Gastrocnemius medialis (tissue), 4 donors: ENCODE results near the gene RTL9.

Source experiments
- CTCF ChIP-seq, 5 experiments: fragments of 450-650 bp in 3 of 5; fragments of 200-600 bp in 2 of 5; sonication (generic) in 2 of 5; IDR thresholded peaks in 4 of 5; conservative IDR thresholded peaks in 1 of 5; 1 replicate in 4 of 5; 2 replicates in 1 of 5; pipeline ENCODE4 v1.5.1; 2016 to 2019; ENCODE audit warnings: antibody characterized with exemption in 5 of 5, mild to moderate bottlenecking in 3 of 5, moderate library complexity in 3 of 5
- POLR2A ChIP-seq, 2 donors: fragments of 450-650 bp; IDR thresholded peaks; one replicate each; pipeline ENCODE4 v1.6.1; 2017; ENCODE audit warnings: antibody characterized with exemption in 2 of 2, mild to moderate bottlenecking in 2 of 2, moderate library complexity in 2 of 2

- TF ChIP-seq CTCF (IDR thresholded peaks at IDR 0.05 in 4 of 5, conservative IDR thresholded peaks at IDR 0.05 in 1 of 5) (no peak), POLR2A (IDR thresholded peaks at IDR 0.05) (no peak)
These were observed 32.4 kb downstream of the RTL9 start for GRCh38 chrX:110391086-110391485.
